Suprapubic skin (tissue), 3 donors: Measurements from ENCODE around the gene TRIM40.

Source experiments
- POLR2AphosphoS5 ChIP-seq, 3 donors: sonication (generic); formaldehyde crosslinking; IDR thresholded peaks; one replicate each; pipeline ENCODE4 v1.6.1; 2017; ENCODE audit warnings: antibody characterized with exemption in 3 of 3
- TF ChIP-seq, protein P1 (sequence below), 2 donors: fragments of 200-600 bp in 1 of 2; fragments of 450-650 bp in 1 of 2; sonication (generic) in 1 of 2; IDR thresholded peaks; one replicate each; pipeline ENCODE4 v1.5.1; 2016 to 2019; ENCODE audit warnings: antibody characterized with exemption in 2 of 2, mild to moderate bottlenecking in 1 of 2, moderate library complexity in 1 of 2

DNA sequence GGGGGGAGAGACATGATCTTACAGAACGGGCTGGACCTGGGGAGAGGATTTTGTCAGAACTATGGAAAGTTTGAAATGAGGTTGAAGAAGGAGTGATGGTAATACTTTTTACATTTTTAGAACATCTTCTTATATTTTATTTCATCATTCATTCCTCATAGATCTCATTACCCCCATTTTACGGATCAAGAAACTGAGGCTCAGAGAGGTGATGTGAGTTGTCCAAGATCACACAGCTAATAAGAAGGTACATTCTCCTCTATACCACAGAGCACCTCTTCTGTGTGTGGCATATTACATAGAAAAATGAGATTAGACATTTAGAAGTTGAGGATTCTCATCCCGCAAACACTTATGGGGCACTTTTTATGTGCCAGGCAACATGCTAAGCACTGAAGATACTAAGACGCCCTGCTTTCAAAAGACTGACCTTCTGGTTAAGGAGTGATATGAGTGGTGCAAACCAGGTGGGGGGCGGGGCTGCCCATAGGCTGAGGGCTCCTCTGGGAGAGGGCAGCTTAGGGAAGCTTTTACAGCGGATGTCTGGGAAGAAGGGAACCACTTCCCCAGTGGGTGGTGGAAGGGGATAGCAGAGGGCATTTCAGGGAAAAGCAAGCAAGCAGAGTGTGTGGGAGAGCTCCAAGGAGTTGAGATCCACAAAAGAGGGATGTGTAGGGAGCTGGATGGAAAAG, 42.9 kb upstream of the TRIM40 start:
- TF ChIP-seq, protein P1, sequence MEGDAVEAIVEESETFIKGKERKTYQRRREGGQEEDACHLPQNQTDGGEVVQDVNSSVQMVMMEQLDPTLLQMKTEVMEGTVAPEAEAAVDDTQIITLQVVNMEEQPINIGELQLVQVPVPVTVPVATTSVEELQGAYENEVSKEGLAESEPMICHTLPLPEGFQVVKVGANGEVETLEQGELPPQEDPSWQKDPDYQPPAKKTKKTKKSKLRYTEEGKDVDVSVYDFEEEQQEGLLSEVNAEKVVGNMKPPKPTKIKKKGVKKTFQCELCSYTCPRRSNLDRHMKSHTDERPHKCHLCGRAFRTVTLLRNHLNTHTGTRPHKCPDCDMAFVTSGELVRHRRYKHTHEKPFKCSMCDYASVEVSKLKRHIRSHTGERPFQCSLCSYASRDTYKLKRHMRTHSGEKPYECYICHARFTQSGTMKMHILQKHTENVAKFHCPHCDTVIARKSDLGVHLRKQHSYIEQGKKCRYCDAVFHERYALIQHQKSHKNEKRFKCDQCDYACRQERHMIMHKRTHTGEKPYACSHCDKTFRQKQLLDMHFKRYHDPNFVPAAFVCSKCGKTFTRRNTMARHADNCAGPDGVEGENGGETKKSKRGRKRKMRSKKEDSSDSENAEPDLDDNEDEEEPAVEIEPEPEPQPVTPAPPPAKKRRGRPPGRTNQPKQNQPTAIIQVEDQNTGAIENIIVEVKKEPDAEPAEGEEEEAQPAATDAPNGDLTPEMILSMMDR (IDR thresholded peaks at IDR 0.05), result no peak
- TF ChIP-seq POLR2AphosphoS5 (IDR thresholded peaks at IDR 0.05), result no peak
